Measurements from ENCODE around the gene AKR1B1. TPM values are rescaled to one million over a fixed set of nuclear protein-coding genes. Genes with fewer than 3 reads are reported as not detected.

Gene AKR1B1
- total and polyA plus RNA-seq, 9 of the 15 experiments (the other 6 are each of a cell fraction or from before 2014, with no cell fraction given), result 2.0 to 10.6 (median 6.2) TPM

DNA sequence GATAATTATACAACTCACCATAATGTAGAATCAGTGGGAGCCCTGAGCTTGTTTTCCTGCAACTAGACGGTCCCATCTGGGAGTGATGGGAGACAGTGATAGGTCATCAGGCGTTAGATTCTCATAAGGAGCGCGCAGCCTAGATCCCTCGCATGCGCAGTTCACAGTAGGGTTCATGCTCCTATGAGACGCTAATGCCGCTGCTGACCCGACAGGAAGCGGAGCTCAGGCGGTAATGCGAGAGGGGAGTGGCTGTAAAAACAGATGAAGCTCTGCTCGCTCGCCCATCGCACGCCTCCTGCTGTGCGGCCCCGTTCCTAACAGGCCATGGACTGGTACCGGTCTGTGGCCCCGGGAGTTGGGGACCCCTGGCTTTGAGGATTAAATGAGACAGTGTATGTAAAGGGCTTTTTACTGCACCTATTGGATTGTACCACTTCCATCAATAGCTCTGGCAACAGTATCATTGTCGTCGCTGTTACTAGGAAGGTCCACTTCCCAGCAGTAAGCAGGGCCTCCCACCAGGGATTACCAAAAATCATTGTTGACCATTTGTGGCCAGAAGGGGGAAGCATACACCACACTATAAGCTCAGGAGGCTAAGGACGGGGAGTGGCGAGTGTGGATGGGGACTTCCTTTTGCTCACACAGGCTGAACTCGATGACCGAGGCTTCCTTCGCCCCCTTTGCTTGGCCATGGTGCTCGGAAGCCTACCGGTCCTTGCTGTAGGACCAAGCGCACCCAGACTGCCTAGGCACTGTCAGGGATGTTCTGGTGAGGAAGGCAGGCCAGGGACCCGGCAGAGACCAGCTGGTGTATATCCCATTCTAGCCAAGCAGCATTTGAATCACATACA, 26.4 kb downstream of the AKR1B1 start (continued):
- TF ChIP-seq, protein P1, sequence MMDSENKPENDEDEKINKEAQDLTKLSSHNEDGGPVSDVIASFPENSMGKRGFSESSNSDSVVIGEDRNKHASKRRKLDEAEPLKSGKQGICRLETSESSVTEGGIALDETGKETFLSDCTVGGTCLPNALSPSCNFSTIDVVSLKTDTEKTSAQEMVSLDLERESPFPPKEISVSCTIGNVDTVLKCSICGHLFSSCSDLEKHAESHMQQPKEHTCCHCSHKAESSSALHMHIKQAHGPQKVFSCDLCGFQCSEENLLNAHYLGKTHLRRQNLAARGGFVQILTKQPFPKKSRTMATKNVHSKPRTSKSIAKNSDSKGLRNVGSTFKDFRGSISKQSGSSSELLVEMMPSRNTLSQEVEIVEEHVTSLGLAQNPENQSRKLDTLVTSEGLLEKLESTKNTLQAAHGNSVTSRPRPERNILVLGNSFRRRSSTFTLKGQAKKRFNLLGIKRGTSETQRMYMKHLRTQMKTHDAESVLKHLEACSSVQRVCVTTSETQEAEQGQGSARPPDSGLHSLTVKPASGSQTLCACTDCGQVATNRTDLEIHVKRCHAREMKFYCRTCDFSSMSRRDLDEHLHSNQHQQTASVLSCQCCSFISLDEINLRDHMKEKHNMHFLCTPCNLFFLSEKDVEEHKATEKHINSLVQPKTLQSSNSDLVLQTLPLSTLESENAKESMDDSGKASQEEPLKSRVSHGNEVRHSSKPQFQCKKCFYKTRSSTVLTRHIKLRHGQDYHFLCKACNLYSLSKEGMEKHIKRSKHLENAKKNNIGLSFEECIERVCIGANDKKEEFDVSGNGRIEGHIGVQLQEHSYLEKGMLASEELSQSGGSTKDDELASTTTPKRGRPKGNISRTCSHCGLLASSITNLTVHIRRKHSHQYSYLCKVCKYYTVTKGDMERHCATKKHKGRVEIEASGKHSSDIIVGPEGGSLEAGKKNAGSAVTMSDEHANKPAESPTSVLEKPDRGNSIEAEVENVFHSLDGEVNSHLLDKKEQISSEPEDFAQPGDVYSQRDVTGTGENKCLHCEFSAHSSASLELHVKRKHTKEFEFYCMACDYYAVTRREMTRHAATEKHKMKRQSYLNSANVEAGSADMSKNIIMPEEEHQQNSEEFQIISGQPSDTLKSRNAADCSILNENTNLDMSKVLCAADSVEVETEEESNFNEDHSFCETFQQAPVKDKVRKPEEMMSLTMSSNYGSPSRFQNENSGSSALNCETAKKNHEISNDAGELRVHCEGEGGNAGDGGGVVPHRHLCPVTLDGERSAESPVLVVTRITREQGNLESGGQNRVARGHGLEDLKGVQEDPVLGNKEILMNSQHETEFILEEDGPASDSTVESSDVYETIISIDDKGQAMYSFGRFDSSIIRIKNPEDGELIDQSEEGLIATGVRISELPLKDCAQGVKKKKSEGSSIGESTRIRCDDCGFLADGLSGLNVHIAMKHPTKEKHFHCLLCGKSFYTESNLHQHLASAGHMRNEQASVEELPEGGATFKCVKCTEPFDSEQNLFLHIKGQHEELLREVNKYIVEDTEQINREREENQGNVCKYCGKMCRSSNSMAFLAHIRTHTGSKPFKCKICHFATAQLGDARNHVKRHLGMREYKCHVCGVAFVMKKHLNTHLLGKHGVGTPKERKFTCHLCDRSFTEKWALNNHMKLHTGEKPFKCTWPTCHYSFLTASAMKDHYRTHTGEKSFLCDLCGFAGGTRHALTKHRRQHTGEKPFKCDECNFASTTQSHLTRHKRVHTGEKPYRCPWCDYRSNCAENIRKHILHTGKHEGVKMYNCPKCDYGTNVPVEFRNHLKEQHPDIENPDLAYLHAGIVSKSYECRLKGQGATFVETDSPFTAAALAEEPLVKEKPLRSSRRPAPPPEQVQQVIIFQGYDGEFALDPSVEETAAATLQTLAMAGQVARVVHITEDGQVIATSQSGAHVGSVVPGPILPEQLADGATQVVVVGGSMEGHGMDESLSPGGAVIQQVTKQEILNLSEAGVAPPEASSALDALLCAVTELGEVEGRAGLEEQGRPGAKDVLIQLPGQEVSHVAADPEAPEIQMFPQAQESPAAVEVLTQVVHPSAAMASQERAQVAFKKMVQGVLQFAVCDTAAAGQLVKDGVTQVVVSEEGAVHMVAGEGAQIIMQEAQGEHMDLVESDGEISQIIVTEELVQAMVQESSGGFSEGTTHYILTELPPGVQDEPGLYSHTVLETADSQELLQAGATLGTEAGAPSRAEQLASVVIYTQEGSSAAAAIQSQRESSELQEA (IDR thresholded peaks at IDR 0.05; ENCODE audit: low read depth), result no peak
- TF ChIP-seq, protein P2, sequence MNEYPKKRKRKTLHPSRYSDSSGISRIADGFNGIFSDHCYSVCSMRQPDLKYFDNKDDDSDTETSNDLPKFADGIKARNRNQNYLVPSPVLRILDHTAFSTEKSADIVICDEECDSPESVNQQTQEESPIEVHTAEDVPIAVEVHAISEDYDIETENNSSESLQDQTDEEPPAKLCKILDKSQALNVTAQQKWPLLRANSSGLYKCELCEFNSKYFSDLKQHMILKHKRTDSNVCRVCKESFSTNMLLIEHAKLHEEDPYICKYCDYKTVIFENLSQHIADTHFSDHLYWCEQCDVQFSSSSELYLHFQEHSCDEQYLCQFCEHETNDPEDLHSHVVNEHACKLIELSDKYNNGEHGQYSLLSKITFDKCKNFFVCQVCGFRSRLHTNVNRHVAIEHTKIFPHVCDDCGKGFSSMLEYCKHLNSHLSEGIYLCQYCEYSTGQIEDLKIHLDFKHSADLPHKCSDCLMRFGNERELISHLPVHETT (CRISPR knock-in tag; conservative IDR thresholded peaks at IDR 0.05 in 1 of 2, IDR thresholded peaks at IDR 0.05 in 1 of 2), result no peak
- peak; percentile 77; the same call in 1 of the 2 replicates for TF ChIP-seq NBN (IDR thresholded peaks at IDR 0.05; ENCODE audit: low read depth)
